Caco-2 (cell line): ENCODE data around the gene KLHL17. TPM values are rescaled to one million over a fixed set of nuclear protein-coding genes. Genes with fewer than 3 reads are reported as not detected.

ENCODE experiments used
- BruUV-seq: library from RNA; stranded (reverse); fragments of 400-500 nt; replicated peaks from 2 replicates; lab custom pipeline; 2021; lab: Mats Ljungman, UMichigan
- CTCF ChIA-PET: fragments of 300-600 bp; sonication (Branson Sonifier 250); formaldehyde crosslinking; loops from one replicate; lab custom pipeline; 2022; ENCODE audit warnings: antibody characterized with exemption; lab: Charles Lee
- POLR2A ChIA-PET: fragments of 300-600 bp; sonication (Branson Sonifier 250); formaldehyde crosslinking; loops from one replicate; lab custom pipeline; 2022; ENCODE audit warnings: antibody characterized with exemption; lab: Charles Lee
- DNase-seq, 2 experiments: peaks; one replicate each; pipeline versions ENCODE4 v3.0.0 to v3.0.0-alpha.2; 2020 to 2022
- H3K27me3 ChIP-seq: replicated peaks from 2 replicates; pipeline ENCODE4 v1.6.0; 2011; ENCODE audit warnings: low read length; ENCODE audit not compliant: control insufficient read depth, insufficient read depth
- H3K36me3 ChIP-seq: 2 replicates; pipeline ENCODE4 v1.5.1; 2011; ENCODE audit warnings: low read length; ENCODE audit not compliant: control insufficient read depth, insufficient read depth
- H3K4me1 ChIP-seq: fragments of 250-450 bp; sonication (Bioruptor Pico); 2 replicates; pipeline ENCODE4 v1.5.1; 2020; ENCODE audit warnings: mild to moderate bottlenecking
- H3K4me3 ChIP-seq: 2 replicates; pipeline ENCODE4 v1.5.1; 2011; ENCODE audit warnings: low read depth, mild to moderate bottlenecking, control low read depth, low read length
- H3K9me3 ChIP-seq: fragments of 250-450 bp; sonication (Bioruptor Pico); 2 replicates; pipeline ENCODE4 v1.5.1; 2020; ENCODE audit warnings: mild to moderate bottlenecking, moderate library complexity
- H3K27ac Mint-ChIP-seq: one replicate; pipeline ENCODE4 v1.8.0; 2022; ENCODE audit warnings: mixed read lengths; ENCODE audit not compliant: unreplicated experiment
- H3K27me3 Mint-ChIP-seq: one replicate; pipeline ENCODE4 v1.8.0; 2022; ENCODE audit warnings: mixed read lengths; ENCODE audit not compliant: insufficient read depth, unreplicated experiment
- H3K36me3 Mint-ChIP-seq: one replicate; pipeline ENCODE4 v1.8.0; 2022; ENCODE audit warnings: mild to moderate bottlenecking, mixed read lengths; ENCODE audit not compliant: insufficient read depth, unreplicated experiment
- H3K4me1 Mint-ChIP-seq: one replicate; pipeline ENCODE4 v1.8.0; 2022; ENCODE audit warnings: low read depth, mixed read lengths; ENCODE audit not compliant: unreplicated experiment
- H3K4me3 Mint-ChIP-seq: one replicate; pipeline ENCODE4 v1.8.0; 2022; ENCODE audit warnings: mild to moderate bottlenecking, moderate library complexity, mixed read lengths; ENCODE audit not compliant: unreplicated experiment
- H3K9me3 Mint-ChIP-seq: one replicate; pipeline ENCODE4 v1.8.0; 2022; ENCODE audit warnings: mixed read lengths; ENCODE audit not compliant: unreplicated experiment
- CTCF ChIP-seq, 2 experiments: fragments of 200-600 bp in 1 of 2; IDR thresholded peaks; 1 replicate in 1 of 2; 2 replicates in 1 of 2; pipeline versions ENCODE4 v1.5.1 to v1.8.0; 2011 to 2022; ENCODE audit warnings: antibody characterized with exemption in 1 of 2, control low read depth in 1 of 2, inconsistent platforms in 1 of 2, low read depth in 1 of 2, low read length in 1 of 2, mild to moderate bottlenecking in 1 of 2, moderate library complexity in 1 of 2; ENCODE audit not compliant: insufficient read depth in 1 of 2, severe bottlenecking in 1 of 2, unreplicated experiment in 1 of 2
- intact Hi-C: fragments of 100-400 bp; cut with micrococcal nuclease; formaldehyde crosslinking; loops from one replicate; pipeline ENCODE4 v1.10.0; 2022; ENCODE audit not compliant: unreplicated experiment
- total RNA-seq: library from RNA; stranded (reverse); gene quantifications from 2 replicates; pipeline ENCODE4 v1.2.3, GENCODE V29; 2022

KLHL17 gene
- total RNA-seq, 1 experiment from 2014 or later, result 33.1 TPM

- ChIA-PET POLR2A (no interaction called here), CTCF (no interaction called here)
- TF ChIP-seq CTCF (IDR thresholded peaks at IDR 0.05; ENCODE audit: insufficient read depth in 1 of 2, low read depth in 1 of 2, low read length in 1 of 2, severe bottlenecking in 1 of 2, unreplicated experiment in 1 of 2), result no peak
- no peaks in the 10 kb centered on the region for H3K36me3 ChIP-seq
- no peaks in the 10 kb centered on the region for H3K9me3 Mint-ChIP-seq
- H3K27me3 ChIP-seq, result no peaks in the 10 kb centered on the region
- intact Hi-C loops, result no loop called here
- peaks cover 47% of the 10 kb centered on the region for H3K4me1 ChIP-seq
- no peaks in the 10 kb centered on the region for H3K27me3 Mint-ChIP-seq
- peaks cover 21% of the 10 kb centered on the region for H3K4me1 Mint-ChIP-seq
- H3K36me3 Mint-ChIP-seq, result peaks cover 61% of the 10 kb centered on the region
- no peaks in the 10 kb centered on the region for H3K9me3 ChIP-seq
- peak overlapping the region; percentile 14 for H3K4me3 Mint-ChIP-seq
- DNase-seq, result peak in 1 of 2 experiments; percentile 35
- peak overlapping the region; percentile 90 for H3K27ac Mint-ChIP-seq
- H3K4me3 ChIP-seq, result no peak overlapping the region
- BruUV-seq, result no TSS peak
These were observed 44.7 kb downstream of the KLHL17 start for GRCh38 chr1:1004780-1005697.

GRCh38 chr1:1005774-1006304, 45.5 kb downstream of the KLHL17 start:
- intact Hi-C loops, result no loop called here
- H3K36me3 ChIP-seq, result no peaks in the 10 kb centered on the region
- H3K9me3 ChIP-seq, result no peaks in the 10 kb centered on the region
- H3K4me1 Mint-ChIP-seq, result peaks cover 21% of the 10 kb centered on the region
- no peak for TF ChIP-seq CTCF (IDR thresholded peaks at IDR 0.05; ENCODE audit: insufficient read depth in 1 of 2, low read depth in 1 of 2, low read length in 1 of 2, severe bottlenecking in 1 of 2, unreplicated experiment in 1 of 2)
- DNase-seq, result peak in 1 of 2 experiments; percentile 17
- POLR2A ChIA-PET, result interaction anchor here (0.5 to 1.3 kb wide), 4 partner anchors 13 to 30 kb away, joined by 3 to 7 read pairs (median 3); no protein-coding TSS in a partner anchor
- H3K36me3 Mint-ChIP-seq, result peaks cover 53% of the 10 kb centered on the region
- no peaks in the 10 kb centered on the region for H3K9me3 Mint-ChIP-seq
- CTCF ChIA-PET, result interaction anchor here (1.0 to 1.8 kb wide), 4 partner anchors 14 to 53 kb away, joined by 3 to 10 read pairs (median 5); partner anchors contain the start of gene AGRN
- BruUV-seq, result TSS peak; percentile 30
- H3K27ac Mint-ChIP-seq, result peak overlapping the region; percentile 99
- H3K27me3 Mint-ChIP-seq, result no peaks in the 10 kb centered on the region
- H3K4me3 ChIP-seq, result peak overlapping the region; percentile 26
- no peaks in the 10 kb centered on the region for H3K27me3 ChIP-seq
- H3K4me1 ChIP-seq, result peaks cover 47% of the 10 kb centered on the region
- H3K4me3 Mint-ChIP-seq, result peak overlapping the region; percentile 61
